Activated T-helper 2 cell treated with anti-CD3 and anti-CD28 coated beads, Interferon-gamma antibody, Interleukin-2, Interleukin-4, amounts not matched to agents 10 μg/mL and 5 μg/mL and 100 μg/mL, durations not matched to agents 14 hours and 24 hours and 36 hours (primary cell): ENCODE results near the gene LCLAT1. TPM values are rescaled to one million over a fixed set of nuclear protein-coding genes. Genes with fewer than 3 reads are reported as not detected.
A peak's percentile ranks its signal among the peaks of the same experiment; 100 is the strongest.

ENCODE experiments used
- DNase-seq: peaks from one replicate; pipeline ENCODE4 v3.0.0; 2021; ENCODE audit warnings: low spot score
- H3K27ac Mint-ChIP-seq: one replicate; pipeline ENCODE4 v1.8.0; 2021; ENCODE audit warnings: mixed read lengths
- H3K27me3 Mint-ChIP-seq: one replicate; pipeline ENCODE4 v1.8.0; 2021; ENCODE audit warnings: low read depth, mixed read lengths
- H3K36me3 Mint-ChIP-seq: one replicate; pipeline ENCODE4 v1.8.0; 2021; ENCODE audit warnings: low read depth, mixed read lengths
- H3K4me1 Mint-ChIP-seq: one replicate; pipeline ENCODE4 v1.8.0; 2021; ENCODE audit warnings: low read depth, mixed read lengths
- H3K4me3 Mint-ChIP-seq: one replicate; pipeline ENCODE4 v1.8.0; 2021; ENCODE audit warnings: low read depth, mild to moderate bottlenecking, moderate library complexity, mixed read lengths
- H3K9me3 Mint-ChIP-seq: one replicate; pipeline ENCODE4 v1.8.0; 2021; ENCODE audit warnings: mixed read lengths
- intact Hi-C: fragments of 100-400 bp; cut with micrococcal nuclease; formaldehyde crosslinking; loops from one replicate; pipeline ENCODE4 v1.15.1; 2023
- total RNA-seq: library from RNA; stranded (reverse); gene quantifications from 2 replicates; pipeline ENCODE4 v1.2.3, GENCODE V29; 2022

Gene LCLAT1
- total RNA-seq, 1 donor from 2014 or later: 24.6 TPM

DNA sequence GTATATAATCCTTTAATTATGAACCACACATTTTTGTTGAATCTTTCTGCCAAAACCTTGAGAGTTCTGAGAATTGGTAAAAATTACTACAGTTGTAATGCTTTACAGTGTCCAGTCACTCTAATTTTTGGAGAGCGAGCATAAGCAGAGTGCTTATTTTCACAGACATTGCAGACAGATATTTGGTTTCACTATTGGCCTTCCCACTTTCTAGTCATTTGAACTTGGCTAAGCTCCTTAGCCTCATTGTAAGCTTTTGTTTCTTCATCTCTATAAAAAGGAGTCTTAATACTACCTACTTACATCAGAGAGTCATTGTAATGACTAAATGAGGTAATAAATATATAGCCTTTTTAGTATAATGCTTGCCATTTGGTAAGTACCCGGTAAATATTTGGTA lies 80.4 kb downstream of the LCLAT1 start:
- Mint-ChIP-seq H3K36me3 (peaks cover 9% of the 10 kb centered on the region), H3K4me3 (no peak overlapping the region), H3K27ac (no peak overlapping the region), H3K4me1 (no peaks in the 10 kb centered on the region), H3K9me3 (peaks cover 4% of the 10 kb centered on the region), H3K27me3 (no peaks in the 10 kb centered on the region)
- no peak for DNase-seq
- intact Hi-C loops: no loop called here

DNA sequence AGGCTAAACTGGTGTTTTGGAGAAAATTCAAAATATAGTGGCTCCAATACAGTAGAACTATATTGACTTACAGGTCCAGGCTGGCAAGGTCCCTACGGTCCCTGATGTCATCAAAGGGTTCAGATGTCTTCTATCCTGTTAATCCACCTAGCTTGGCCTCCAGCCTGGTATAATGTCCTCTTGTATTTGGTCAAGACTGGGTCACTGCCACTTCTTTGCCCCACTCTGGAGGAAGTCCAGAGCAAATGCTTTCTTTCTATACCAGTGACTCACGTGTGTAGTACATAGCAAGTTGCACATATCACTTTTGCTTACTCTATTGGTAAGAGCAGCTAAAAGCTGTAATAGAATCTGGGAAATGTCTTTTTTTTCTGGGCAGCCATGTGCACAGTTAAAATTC lies 80.8 kb downstream of the LCLAT1 start:
- intact Hi-C loops: no loop called here
- Mint-ChIP-seq H3K27ac (no peak overlapping the region), H3K4me3 (no peak overlapping the region), H3K27me3 (no peaks in the 10 kb centered on the region), H3K4me1 (no peaks in the 10 kb centered on the region), H3K36me3 (peaks cover 11% of the 10 kb centered on the region), H3K9me3 (peaks cover 4% of the 10 kb centered on the region)
- no peak for DNase-seq

DNA sequence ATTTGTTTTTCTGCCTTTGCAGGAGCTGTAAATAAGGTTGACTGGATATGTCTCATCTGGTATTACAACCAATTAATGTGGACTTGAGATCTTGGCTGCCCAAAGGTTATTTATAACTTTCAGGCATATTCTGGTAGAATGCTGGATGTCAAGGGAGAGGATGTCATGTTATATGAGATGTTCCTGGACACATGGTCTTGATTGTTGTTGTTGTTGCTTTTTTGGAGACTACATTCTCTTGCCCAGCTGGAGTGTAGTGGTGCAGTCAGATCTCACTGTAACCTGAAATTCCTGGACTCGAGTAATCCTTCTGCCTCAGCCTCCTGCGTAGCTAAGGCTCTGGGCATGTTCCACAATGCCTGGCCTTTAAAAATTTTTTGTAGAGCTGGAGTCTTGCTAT lies 83.3 kb downstream of the LCLAT1 start:
- DNase-seq: no peak
- peaks cover 10% of the 10 kb centered on the region for H3K9me3 Mint-ChIP-seq
- intact Hi-C loops: no loop called here
- H3K27me3 Mint-ChIP-seq: no peaks in the 10 kb centered on the region
- H3K36me3 Mint-ChIP-seq: peaks cover 33% of the 10 kb centered on the region
- no peak overlapping the region for H3K27ac Mint-ChIP-seq
- no peaks in the 10 kb centered on the region for H3K4me1 Mint-ChIP-seq
- H3K4me3 Mint-ChIP-seq: no peak overlapping the region

DNA sequence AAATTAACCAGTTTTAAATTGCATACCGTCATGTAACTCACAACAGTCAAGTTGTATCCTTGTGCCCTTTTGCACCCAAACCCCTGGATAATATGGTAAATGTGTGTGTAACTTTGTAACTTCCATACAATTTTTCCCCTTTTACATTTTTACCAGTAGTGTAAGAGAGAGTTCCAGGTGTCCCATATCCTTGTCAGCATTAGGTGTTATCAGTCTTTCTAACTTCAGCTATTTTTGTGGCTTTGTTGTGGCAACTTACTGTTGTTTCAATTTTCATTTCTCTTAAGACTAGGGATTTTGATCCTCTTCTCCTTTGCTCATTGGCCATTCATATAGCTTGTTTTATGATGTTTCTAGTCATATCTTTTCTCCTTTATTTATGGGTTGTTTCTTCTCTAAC lies 94.6 kb downstream of the LCLAT1 start:
- intact Hi-C loops: no loop called here
- no peak overlapping the region for H3K27ac Mint-ChIP-seq
- no peaks in the 10 kb centered on the region for H3K27me3 Mint-ChIP-seq
- peaks cover 8% of the 10 kb centered on the region for H3K4me1 Mint-ChIP-seq
- no peak for DNase-seq
- peaks cover 26% of the 10 kb centered on the region for H3K36me3 Mint-ChIP-seq
- no peak overlapping the region for H3K4me3 Mint-ChIP-seq
- peaks cover 6% of the 10 kb centered on the region for H3K9me3 Mint-ChIP-seq

DNA sequence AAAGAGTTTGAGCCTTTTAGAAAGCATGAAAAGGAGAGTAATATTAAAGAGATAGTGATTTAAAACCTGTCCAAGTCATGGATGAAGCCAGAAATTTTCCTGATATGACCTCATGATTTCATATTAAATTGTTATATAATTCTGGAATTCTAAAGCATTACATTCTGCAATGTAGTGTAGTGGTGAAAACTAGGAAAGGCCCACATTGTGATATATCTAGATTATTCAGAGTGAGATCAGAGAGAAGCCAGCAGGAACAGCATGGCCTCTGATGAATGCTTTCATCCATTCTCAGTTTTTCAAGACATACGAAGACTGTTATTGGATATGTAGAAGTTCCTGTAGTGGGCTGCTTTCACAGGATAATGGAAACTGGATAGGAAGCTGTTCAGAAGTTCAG lies 98.8 kb downstream of the LCLAT1 start:
- intact Hi-C loops: no loop called here

DNA sequence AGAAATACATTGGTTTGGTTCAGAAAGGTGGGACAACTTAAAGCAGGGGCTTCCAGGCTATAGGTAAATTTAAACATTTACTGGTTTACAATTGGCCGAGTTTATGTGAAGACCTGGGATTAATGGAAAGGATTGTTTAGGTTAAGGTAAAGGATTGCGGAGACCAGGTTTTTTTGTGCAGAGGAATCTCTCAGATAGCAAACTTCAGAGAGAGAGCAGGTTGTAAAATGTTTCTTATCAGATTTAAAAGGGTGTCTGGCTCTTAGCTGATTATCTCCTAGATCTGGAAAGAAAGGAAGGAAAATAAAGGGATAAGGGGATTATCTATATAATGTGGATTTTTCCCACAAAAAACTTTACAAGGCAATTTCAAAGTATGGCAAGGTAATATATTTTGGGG lies 101.3 kb downstream of the LCLAT1 start:
- Mint-ChIP-seq H3K9me3 (peaks cover 6% of the 10 kb centered on the region), H3K27me3 (no peaks in the 10 kb centered on the region), H3K27ac (no peak overlapping the region), H3K4me3 (no peak overlapping the region), H3K36me3 (peaks cover 12% of the 10 kb centered on the region), H3K4me1 (no peaks in the 10 kb centered on the region)
- no peak for DNase-seq
- intact Hi-C loops: no loop called here

More for the DNA sequence above, 98.8 kb downstream of the LCLAT1 start:
- no peaks in the 10 kb centered on the region for H3K27me3 Mint-ChIP-seq
- H3K27ac Mint-ChIP-seq: no peak overlapping the region
- no peak overlapping the region for H3K4me3 Mint-ChIP-seq
- peaks cover 21% of the 10 kb centered on the region for H3K36me3 Mint-ChIP-seq
- peaks cover 8% of the 10 kb centered on the region for H3K4me1 Mint-ChIP-seq
- H3K9me3 Mint-ChIP-seq: peaks cover 3% of the 10 kb centered on the region
- DNase-seq: no peak

DNA sequence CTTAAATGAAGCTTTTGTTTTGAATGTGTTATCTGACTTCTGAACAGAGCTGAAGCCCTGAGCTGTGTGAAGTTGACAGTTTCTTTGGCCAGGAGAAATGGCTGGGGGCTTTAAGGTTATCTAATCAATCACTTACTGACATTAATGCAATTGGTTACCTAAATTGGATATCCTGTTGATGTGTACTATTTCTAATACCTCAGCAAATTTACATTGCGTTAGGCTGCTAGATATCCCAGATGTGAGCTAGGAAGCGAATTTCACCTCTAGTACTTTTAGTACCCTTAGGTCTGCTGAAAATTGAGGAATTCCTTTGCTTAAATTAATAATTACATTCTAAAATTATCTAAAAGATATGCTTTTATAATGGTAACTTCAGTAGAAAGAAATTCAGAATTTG lies 102.0 kb downstream of the LCLAT1 start:
- no peak overlapping the region for H3K4me3 Mint-ChIP-seq
- H3K27me3 Mint-ChIP-seq: no peaks in the 10 kb centered on the region
- peaks cover 6% of the 10 kb centered on the region for H3K9me3 Mint-ChIP-seq
- H3K4me1 Mint-ChIP-seq: no peaks in the 10 kb centered on the region
- peaks cover 12% of the 10 kb centered on the region for H3K36me3 Mint-ChIP-seq
- no peak overlapping the region for H3K27ac Mint-ChIP-seq
- intact Hi-C loops: no loop called here
- no peak for DNase-seq

DNA sequence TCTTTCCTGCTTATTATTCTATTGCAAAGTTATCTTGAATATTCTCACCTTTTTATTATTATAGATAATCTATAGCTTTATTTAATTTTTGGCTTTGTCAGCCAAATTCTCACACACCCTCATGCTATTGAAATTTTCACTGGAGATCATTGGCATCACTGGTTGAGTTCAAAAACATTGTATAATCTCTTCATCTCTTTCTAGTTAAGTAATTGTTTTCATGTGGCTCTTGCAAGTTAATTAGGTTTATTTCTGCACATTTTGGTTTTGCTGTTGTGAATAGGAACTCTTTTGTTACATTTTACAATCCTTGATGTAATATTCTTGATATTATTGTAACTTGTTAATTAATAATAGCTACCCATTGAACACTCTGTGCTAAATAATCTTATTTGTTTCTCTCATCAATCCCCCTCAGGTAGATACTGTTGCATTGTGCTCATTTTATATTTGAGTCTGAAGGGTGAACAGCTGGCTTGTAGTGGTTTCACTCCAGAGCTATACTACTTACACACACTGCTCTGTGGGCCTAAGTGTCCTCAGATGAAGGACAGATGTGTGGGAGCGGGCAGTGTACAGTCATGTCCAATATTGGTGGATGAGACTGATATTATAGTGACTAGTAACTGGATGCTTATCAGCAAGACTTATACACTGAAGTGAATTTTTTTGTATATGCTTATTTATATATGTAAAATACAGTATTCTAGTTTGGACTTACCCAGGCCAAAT lies 112.7 kb downstream of the LCLAT1 start:
- Mint-ChIP-seq H3K4me1 (peaks cover 2% of the 10 kb centered on the region), H3K9me3 (no peaks in the 10 kb centered on the region), H3K36me3 (peaks cover 8% of the 10 kb centered on the region), H3K27ac (no peak overlapping the region), H3K27me3 (no peaks in the 10 kb centered on the region), H3K4me3 (no peak overlapping the region)
- intact Hi-C loops: no loop called here
- no peak for DNase-seq

DNA sequence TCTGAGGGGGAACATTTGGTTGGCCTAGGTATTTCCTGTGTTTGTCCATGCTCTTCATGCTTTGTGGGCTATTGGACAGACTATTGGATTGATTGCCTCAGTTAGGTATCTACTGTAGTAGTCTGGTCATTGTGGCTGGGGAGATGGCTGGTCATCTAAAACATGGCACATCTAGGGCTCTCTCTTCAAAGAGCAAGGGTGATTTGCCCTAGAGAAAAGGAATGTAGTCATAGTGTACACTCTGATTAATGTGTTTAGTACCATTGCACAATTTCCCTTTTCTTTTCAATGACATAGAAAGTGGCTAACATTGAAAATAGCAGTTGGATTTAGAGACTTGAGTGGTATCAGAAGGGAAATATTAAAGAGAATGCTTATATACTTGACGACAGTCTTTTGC lies 114.3 kb downstream of the LCLAT1 start:
- Mint-ChIP-seq H3K36me3 (peaks cover 8% of the 10 kb centered on the region), H3K4me1 (peaks cover 10% of the 10 kb centered on the region), H3K27ac (no peak overlapping the region), H3K9me3 (no peaks in the 10 kb centered on the region), H3K4me3 (no peak overlapping the region), H3K27me3 (no peaks in the 10 kb centered on the region)
- DNase-seq: no peak
- intact Hi-C loops: no loop called here

DNA sequence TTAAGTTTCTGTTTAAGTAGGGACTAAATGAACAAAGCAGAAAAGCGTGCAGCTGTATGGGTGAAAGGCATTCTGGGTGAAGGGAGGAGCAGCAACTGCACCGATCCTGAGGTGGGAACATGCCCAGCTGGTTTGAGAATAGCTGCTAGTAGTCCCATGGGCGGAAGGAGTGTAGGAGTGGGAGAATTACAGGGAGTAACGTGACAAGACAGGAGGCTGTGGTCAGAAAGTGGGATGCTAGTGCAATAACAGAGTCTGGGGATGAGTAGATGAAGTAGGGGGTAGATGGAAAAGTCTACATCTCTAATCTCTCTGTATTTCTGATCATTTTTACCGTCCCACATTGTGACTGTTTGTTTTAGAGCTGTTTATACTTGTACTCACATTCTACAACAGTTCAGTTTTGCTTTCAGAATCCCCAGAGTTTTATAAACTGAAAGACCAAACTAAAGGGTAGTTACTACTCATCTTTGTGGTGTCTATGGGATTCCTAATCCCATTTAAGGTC lies 118.9 kb downstream of the LCLAT1 start:
- intact Hi-C loops: no loop called here
- DNase-seq: no peak
- Mint-ChIP-seq H3K27ac (peak overlapping the region; percentile 43), H3K27me3 (no peaks in the 10 kb centered on the region), H3K9me3 (no peaks in the 10 kb centered on the region), H3K36me3 (peaks cover 12% of the 10 kb centered on the region), H3K4me1 (peaks cover 15% of the 10 kb centered on the region), H3K4me3 (no peak overlapping the region)

DNA sequence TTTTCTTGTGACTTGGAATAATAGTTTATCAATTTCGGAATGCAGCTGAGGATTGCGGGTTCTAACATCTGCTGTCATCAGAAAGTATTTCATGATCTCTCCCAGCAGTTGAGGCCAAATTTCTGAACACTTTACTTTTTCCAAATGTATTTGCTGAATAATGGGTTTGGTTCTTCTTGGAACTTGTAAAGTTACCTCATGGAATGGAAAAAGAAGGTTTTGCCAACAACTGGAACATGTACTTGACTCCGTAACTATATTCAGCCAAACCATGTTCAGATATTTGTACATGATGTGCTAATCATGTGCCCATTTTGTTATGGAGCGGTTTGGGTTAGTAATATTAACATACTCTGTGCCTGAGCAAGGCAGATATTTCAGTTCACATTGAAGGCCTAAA lies 119.6 kb downstream of the LCLAT1 start:
- Mint-ChIP-seq H3K4me3 (no peak overlapping the region), H3K4me1 (peaks cover 15% of the 10 kb centered on the region), H3K36me3 (peaks cover 9% of the 10 kb centered on the region), H3K9me3 (no peaks in the 10 kb centered on the region), H3K27me3 (no peaks in the 10 kb centered on the region), H3K27ac (no peak overlapping the region)
- intact Hi-C loops: no loop called here
- DNase-seq: no peak

DNA sequence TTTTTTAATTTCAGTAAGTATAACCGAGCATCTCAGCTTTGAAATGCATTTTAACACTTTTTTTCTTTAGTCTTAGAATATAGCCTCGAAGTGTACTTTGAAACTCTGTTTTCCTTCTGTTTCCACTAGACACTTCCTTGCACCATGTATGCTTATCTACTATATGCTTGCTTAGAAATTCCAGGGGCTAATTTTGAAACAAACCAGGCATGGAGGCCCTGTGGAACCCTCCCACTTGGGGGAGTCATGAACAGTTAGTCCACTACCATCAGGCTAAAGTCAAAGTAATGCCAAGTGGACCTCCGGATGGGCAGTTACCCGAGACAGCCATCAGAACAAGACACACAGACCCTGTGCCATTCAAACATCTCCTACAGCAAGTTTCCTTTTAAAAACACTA lies 120.3 kb downstream of the LCLAT1 start:
- Mint-ChIP-seq H3K4me1 (peaks cover 15% of the 10 kb centered on the region), H3K27me3 (no peaks in the 10 kb centered on the region), H3K9me3 (no peaks in the 10 kb centered on the region), H3K27ac (no peak overlapping the region), H3K36me3 (peaks cover 9% of the 10 kb centered on the region), H3K4me3 (no peak overlapping the region)
- intact Hi-C loops: no loop called here
- DNase-seq: no peak

DNA sequence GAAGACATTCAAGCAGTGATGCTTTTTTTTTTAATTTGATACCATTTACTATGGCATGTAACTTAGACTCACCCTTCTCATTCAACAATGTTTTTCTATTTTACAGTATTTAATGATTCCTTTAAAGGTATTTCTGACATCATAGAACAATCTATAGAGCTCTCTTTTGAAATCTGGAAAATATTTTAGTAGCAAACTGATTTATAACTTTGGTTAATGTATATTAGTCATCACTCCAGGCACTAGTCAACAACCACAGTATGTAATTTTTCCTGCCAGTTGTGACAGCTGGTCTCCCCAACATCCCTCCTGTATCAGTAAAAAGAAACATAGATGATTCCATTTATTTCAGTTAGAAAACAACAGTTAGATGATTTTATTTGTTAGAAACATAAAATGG lies 122.9 kb downstream of the LCLAT1 start:
- intact Hi-C loops: no loop called here
- Mint-ChIP-seq H3K27me3 (no peaks in the 10 kb centered on the region), H3K4me3 (no peak overlapping the region), H3K4me1 (peaks cover 15% of the 10 kb centered on the region), H3K27ac (no peak overlapping the region), H3K36me3 (peaks cover 4% of the 10 kb centered on the region), H3K9me3 (no peaks in the 10 kb centered on the region)
- DNase-seq: no peak
